ENCODE data around the gene RAB6B.

Gene RAB6B

GRCh38 chr3:133878518-133878917, 17.2 kb downstream of the RAB6B start:
- DNase-seq = no peak

DNA sequence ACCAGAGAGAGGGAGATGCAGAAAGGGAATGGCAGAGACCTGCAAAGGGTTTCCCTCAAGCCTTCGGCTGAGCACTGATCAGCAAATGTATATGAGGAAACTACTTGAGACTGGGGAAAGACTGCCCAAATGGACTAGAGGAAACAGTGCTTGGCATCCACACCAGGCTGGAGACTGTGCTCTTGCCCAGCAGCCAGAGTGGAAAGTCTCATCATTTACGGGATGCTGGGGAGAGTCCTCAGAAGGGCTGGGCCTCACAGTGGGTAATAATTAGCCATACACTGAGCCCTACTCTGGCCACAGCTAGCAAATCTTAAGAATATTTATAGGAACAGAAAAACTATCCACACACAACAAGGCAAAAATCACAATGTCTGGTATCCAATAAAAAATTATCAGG, 18.5 kb downstream of the RAB6B start:
- DNase-seq = no peak

DNA sequence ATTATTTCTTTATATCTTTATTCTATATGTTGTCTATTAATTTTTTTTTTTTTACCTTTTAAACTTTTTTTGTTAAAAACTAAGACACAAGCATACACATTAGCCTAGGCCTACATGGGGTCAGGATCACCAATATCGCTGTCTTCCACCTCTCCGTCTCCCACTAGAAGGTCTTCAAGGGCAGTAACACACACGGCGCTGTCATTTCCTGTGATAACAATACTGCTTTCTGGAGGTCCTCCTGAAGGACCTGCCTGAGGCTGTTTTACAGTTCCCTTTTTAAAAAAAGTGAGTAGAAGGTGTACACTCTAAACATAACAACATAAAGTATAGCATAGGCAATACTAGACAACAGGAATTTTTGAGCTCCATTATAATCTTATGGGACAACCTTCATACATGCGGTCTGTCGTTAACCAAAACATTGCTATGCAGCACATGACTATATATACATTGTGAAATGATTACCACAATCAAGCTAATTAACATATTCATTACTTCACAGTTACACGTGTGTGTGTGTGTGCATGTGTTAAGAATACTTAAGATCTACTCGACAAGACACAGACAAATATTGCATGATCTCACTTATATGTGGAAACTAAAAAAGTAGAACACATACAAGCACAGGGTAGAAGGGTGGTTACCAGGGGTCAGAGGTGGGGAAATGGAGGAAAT, 20.8 kb downstream of the RAB6B start:
- no peak for DNase-seq

- DNase-seq = no peak
Observed at GRCh38 chr3:133874344-133874743, 21.3 kb downstream of the RAB6B start.

DNA sequence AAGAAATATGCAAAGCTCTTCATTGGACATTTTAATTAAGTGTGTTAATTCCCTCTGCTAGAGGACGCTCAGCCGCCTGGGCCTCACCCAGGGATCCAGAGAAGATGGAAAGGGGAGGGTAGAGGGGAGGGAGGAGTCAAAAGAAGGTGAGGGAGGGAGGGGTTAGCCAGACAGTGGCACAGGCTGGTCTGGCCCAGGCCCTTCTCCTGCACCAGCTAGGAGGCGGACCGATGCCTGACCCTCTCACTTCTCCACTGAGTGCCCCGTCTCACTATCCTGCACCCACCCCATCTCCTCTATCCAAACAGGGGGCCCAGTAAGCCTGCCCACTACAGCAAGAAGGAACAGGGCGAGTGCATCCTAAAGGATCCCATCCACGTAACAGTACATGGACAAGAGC, 22.9 kb downstream of the RAB6B start:
- DNase-seq = no peak

DNA sequence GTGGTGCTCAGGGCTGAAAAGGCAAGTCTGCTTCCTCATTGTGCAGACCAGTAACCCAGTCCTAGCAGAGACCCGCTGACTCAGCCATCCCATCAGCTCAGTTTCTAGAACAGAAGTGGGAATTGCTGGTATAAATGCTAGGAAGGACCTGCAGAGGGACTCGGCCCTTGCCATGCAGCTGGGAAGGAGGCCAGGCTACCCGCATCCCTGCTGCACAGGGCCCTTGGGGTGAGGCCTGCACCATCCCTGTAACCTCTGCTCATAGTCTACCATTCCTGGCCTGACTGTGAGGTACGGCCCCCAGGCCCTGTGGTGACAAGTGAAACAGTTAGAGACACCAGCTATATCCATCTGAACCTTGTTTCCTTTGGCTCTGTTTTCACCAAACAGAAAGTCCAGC, 23.5 kb downstream of the RAB6B start:
- no peak for DNase-seq

- DNase-seq = no peak
Observed at GRCh38 chr3:133871368-133872090, 24.2 kb downstream of the RAB6B start.

GRCh38 chr3:133870822-133871221, 24.9 kb downstream of the RAB6B start:
- DNase-seq = no peak

DNA sequence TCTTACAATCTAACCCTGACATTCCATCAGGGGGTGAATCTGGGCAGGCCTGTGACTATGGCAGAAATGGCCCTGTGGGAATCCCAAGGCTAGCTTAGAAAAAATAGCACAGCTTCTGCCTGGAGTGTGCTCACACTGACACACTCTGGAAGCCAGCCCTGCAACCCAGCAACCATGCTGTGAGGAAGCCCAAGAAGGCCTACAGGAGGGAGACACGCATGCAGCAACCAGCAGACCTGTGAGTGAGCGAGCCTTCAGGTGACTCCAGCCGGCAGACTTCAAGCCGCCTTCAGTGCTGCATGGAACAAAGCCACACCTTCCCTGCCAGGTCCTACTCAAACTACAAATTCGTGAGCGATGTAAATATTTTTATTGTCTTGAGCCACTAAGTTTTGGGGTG, 26.1 kb downstream of the RAB6B start:
- no peak for DNase-seq

- DNase-seq = no peak
Observed at GRCh38 chr3:133868758-133869475, 26.8 kb downstream of the RAB6B start.

GRCh38 chr3:133868186-133868585, 27.5 kb downstream of the RAB6B start:
- no peak for DNase-seq

DNA sequence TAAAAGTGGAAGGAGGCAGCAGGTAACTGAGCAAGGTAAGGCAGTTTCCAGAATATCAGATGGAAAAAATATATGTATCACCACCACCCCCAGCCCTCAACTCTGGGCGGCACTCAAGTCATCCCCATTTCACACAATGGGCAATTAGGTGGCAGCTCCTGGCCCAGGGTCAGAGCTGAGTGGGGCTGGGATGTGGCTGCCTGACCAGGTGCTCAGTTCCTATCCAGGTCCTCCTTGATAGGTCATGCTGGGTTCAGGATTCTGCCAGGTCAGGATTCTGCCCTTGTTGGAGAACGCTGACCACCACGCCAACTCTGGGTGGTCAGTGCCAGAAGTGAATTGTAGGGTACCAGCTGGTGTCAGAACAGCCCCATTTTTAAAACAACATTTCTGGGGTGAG, 29.5 kb downstream of the RAB6B start:
- DNase-seq = no peak

DNA sequence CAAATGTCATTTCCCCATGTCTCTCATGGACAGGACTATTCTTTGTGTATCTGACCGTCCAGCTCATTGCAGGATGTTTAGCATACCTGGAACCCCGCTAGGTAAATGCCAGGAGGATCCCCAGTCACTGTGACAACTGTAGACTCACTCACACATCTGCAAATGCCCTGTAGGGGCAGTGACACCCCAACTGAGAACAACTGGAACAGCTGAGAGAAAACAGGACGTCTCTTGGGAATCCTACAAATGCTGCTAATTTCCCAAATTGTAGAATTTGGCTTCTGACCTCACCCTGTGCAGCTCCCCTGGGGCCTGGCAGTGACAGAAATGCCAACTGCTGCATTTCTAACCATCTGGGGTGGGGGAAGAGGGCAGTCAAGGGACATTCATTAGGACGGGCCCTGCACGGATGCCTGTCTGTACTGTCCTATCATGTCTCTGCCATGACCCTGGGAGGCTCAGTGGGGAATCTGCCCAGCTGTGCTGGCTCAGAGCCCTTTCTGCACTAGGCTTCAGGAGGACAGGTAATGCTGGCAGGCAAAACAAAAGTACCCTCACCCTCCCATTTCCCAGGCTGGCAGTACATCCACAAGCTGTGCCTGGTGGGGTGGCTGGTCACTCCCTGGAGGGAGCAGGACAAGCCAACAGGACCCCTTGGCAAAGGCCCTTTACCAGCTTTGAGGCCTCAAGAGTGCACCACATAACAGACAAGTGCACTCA, 30.4 kb downstream of the RAB6B start:
- no peak for DNase-seq

- no peak for DNase-seq
Observed at GRCh38 chr3:133864616-133865015, 31.1 kb downstream of the RAB6B start.

GRCh38 chr3:133863911-133864310, 31.8 kb downstream of the RAB6B start:
- no peak for DNase-seq

DNA sequence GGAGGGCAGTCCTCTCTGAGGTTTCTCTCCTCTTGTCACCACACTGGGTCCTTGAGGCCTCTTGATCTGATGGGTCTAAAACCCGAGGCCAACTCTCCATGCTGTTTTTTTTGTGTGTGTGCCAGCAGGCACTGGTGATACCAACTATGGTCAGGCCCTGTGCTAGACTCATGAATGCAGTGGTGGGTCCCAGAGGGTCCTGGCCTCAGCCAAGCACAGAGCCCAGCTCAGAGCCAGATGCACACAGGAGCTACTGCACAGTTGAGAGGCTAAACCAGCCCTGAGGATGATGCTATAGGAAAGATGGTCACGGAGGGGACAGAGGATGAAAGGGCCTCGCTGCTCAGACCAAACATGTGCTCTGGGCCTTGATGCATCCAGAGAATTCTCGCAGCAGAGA, 33.5 kb downstream of the RAB6B start:
- no peak for DNase-seq

GRCh38 chr3:133860519-133860918, 35.2 kb downstream of the RAB6B start:
- DNase-seq = no peak

DNA sequence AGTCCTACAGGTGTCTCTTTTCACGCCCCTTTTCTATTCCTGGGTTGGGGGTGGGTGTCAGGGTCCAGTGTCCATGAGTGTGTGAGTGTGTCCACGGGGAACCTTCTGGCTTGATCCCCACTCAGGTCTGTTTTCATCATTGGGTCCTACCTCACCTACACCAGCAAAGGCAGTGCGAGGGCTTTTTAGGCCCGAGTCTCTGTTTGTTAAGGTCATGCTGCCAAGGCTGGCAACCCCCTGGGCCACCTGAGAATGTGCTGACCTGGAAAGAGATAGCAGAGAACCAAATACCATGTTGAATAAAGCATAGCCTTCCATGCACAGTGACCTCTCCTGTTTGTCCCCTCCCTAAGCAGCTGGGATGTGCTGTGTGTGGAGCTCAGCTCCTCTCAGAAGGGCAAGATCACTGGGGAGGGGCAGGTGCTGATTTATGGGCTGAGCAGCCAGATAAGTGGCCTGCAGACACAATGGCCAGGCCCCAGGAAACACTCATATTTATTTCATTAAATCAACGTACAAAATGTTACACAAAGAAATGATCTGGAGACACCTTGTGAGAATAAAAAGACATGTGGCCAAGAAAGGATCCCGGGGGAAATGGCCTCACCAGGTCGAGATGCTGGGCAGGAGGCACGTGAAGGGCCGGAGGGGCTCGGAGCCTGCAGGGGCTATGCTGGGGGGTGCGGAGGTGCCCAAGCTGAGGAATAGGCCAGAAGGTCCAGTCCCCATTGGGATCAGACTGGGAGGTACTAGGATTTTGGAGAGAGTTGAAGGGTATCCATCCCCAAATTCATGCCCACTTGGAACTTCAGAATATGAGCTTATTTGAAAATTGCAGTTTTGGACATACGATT, 36.1 kb downstream of the RAB6B start:
- no peak for DNase-seq

- DNase-seq = no peak
Observed at GRCh38 chr3:133857767-133858166, 37.9 kb downstream of the RAB6B start.

DNA sequence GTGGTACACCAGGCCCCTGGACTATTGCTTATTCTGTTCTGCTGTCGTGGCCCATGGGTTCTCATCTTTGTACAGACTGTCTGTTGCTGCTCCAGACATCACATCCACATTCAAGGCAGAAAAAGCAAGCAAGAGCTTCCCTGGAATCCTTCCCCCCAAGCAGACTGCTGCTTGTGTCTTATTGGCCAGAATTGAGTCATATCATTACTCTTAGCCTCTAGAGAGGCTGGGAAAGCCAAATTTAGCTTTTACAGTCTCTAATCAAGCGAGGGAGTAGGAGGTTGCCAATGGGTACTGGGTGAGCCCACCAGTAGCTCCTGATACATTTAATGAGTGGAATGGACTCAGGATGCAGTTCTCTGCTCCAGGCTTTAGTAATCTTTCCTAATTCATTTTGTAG, 39.4 kb downstream of the RAB6B start:
- DNase-seq = no peak

- no peak for DNase-seq
Observed at GRCh38 chr3:133855772-133856171, 39.9 kb downstream of the RAB6B start.

DNA sequence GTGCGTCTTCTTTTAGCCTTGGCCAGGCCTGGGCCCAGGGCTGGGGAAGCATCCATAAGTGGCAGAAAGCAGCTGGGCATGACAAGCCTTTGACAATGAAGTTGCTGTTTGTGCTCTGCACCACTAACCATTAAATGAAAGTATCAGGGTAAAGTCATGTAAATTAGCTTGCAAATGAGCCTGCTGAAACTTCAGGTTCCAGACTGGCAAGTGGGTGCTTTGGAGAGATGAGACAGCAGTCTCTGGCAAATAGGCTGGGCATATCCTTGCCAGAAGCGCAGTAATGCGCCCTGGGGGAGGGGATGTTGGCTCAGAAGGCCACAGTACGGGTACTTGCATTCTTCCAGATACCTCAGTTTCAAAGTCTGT, 40.7 kb downstream of the RAB6B start:
- DNase-seq = no peak
